A673 (cell line): Measurements from ENCODE around the gene SEMA5A.

ENCODE experiments used
- EZH2 ChIP-seq: fragments of 200-600 bp; sonication (generic); IDR thresholded peaks from 2 replicates; pipeline ENCODE4 v1.6.1; 2017; ENCODE audit warnings: borderline replicate concordance, low read depth, mild to moderate bottlenecking, mixed read lengths, antibody characterized with exemption, low read length; ENCODE audit not compliant: poor library complexity, severe bottlenecking
- TF ChIP-seq, protein P1 (sequence below): fragments of 300-800, 200-600 bp; sonication (generic); conservative IDR thresholded peaks from 2 replicates; pipeline ENCODE4 v1.5.1; 2017; ENCODE audit warnings: low read depth, mild to moderate bottlenecking, antibody characterized with exemption, low read length, moderate library complexity, mixed read lengths

DNA sequence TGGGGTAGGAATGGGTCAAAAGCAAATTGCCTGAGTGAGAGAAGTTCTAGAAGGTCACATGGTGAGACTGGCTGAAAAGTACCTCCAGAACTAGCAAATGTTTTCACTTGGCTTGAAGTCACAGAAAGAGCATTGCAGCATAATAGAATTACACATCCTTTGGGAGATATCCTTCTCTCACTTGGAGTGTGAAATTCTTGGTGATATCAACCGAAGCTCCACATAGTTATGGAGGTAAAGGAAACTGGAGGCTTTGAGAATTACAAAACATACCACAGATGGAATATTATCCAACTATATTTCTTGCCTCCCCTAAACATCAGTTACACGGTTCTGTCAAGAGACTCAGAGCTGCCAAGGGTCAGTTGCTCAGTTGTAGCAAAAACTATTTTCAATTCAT, 182.4 kb downstream of the SEMA5A start:
- TF ChIP-seq, protein P1, sequence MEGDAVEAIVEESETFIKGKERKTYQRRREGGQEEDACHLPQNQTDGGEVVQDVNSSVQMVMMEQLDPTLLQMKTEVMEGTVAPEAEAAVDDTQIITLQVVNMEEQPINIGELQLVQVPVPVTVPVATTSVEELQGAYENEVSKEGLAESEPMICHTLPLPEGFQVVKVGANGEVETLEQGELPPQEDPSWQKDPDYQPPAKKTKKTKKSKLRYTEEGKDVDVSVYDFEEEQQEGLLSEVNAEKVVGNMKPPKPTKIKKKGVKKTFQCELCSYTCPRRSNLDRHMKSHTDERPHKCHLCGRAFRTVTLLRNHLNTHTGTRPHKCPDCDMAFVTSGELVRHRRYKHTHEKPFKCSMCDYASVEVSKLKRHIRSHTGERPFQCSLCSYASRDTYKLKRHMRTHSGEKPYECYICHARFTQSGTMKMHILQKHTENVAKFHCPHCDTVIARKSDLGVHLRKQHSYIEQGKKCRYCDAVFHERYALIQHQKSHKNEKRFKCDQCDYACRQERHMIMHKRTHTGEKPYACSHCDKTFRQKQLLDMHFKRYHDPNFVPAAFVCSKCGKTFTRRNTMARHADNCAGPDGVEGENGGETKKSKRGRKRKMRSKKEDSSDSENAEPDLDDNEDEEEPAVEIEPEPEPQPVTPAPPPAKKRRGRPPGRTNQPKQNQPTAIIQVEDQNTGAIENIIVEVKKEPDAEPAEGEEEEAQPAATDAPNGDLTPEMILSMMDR = no peak
- no peak for TF ChIP-seq EZH2
